Measurements from ENCODE around the gene MST1. TPM values are rescaled to one million over a fixed set of nuclear protein-coding genes. Genes with fewer than 3 reads are reported as not detected.

MST1 gene
- total and polyA plus RNA-seq, 2 donors, result 7.0 to 90.3 TPM

- H3K36me3 ChIP-seq (ENCODE audit: control insufficient read depth in 2 of 2, insufficient read depth in 2 of 2, low read length in 1 of 2), result peaks cover 31 to 48% of the 10 kb centered on the region in 2 donors
- peak within 1 kb of the TSS; percentile 60 to 66 for H3K4me3 ChIP-seq (ENCODE audit: low read length in 2 of 2)
- H3K9me3 ChIP-seq (ENCODE audit: control insufficient read depth in 2 of 2, insufficient read depth in 1 of 2, low read length in 1 of 2), result no peaks in the 10 kb centered on the region
- peak within 1 kb of the TSS; percentile 89 to 90 for H3K27ac ChIP-seq (ENCODE audit: low read depth in 1 of 2, low read length in 1 of 2)
- under 1% methylated on average over 50 of the region's 50 CpGs for WGBS
- peaks cover 13 to 34% of the 10 kb centered on the region in 2 donors for H3K4me1 ChIP-seq (ENCODE audit: control insufficient read depth in 2 of 2, insufficient read depth in 2 of 2, low read length in 2 of 2)
- DNase-seq (ENCODE audit: low read depth in 6 of 9, low spot score in 9 of 9), result peak in 8 of 9 donors; percentile 69 to 93 (median 84)
- H3K27me3 ChIP-seq (ENCODE audit: control insufficient read depth in 2 of 2, insufficient read depth in 1 of 2, low read length in 1 of 2), result peaks cover 0 to 6% of the 10 kb centered on the region in 2 donors
Observed at GRCh38 chr3:49719214-49719884, 30.1 kb upstream of the MST1 start, which contains the start of gene AMIGO3. TSS of gene AMIGO3 (minus strand) at chr3:49719684. CDS start at chr3:49719465, 219 bp downstream.

DNA sequence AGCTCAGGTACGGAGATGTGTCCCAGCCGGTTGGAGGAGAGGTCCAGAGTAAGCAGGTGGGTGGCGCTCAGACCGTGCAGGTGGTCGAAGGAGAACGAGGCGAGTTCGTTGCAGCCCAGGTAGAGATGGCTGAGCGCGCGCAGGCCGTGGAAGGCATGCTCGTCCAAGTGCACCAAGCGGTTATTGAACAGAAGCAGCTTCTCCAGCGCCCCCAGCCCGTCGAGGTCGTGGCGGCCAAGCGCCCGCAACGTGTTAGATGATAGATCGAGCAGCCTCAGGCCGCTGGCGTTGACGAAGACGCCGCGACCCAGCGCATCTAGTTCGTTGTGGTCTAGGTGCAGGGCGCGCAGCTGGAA lies 29.6 kb upstream of the MST1 start:
- no peak for DNase-seq (ENCODE audit: low read depth in 6 of 9, low spot score in 9 of 9)
- Histone ChIP-seq H3K9me3 (ENCODE audit: control insufficient read depth in 2 of 2, insufficient read depth in 1 of 2, low read length in 1 of 2) (no peaks in the 10 kb centered on the region), H3K27ac (ENCODE audit: low read depth in 1 of 2, low read length in 1 of 2) (peak overlapping the region in 1 of 2 donors; percentile 90), H3K27me3 (ENCODE audit: control insufficient read depth in 2 of 2, insufficient read depth in 1 of 2, low read length in 1 of 2) (peaks cover 0 to 6% of the 10 kb centered on the region in 2 donors), H3K4me3 (ENCODE audit: low read length in 2 of 2) (peak overlapping the region; percentile 60 to 66), H3K4me1 (ENCODE audit: control insufficient read depth in 2 of 2, insufficient read depth in 2 of 2, low read length in 2 of 2) (peaks cover 11 to 34% of the 10 kb centered on the region in 2 donors), H3K36me3 (ENCODE audit: control insufficient read depth in 2 of 2, insufficient read depth in 2 of 2, low read length in 1 of 2) (peaks cover 31 to 49% of the 10 kb centered on the region in 2 donors)
- WGBS, result 13% methylated on average over 33 of the region's 33 CpGs

DNA sequence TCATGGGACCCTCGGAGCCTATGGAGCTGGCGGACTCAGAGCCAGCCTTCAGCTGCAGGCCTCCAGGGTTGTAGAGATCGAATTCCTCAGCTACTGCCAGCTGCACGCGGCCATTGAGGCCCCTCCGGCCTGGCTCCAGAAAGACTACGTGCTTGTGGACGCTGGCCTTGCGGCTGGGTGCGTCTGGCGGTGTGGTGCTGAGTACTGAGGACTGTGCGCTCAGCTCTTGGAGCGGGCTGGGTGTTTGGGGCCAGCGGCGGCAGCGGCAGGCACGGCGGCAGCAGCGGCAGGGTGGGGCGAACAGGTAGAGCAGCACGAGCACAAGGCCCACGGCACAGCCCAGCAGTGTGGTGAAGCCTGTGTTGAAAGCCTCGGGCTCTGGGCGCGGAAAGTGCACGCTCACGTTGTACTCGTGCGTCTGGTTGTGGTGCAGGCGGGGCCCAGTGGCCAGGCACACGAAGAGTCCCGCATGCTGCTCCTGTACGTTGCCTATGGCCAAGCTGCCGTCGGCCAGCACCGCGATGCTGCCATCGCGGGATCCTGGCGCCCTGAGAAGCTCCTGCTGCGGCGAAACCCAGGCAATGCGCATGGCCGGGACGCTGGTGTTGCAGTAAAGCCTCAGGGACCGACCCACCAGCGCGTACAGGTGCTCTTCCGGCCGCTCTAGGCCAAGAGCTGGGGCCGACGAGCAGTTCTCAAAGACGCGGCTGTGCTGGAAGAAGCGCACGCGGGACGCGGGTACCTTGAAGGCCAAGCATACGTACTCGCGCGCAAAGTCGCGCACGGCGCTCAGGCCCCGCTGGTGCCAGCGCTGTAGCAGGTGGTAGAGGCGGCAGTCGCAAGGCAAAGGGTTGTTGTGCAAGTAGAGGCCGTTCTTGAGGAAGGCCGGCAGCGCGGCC lies 28.9 kb upstream of the MST1 start:
- H3K36me3 ChIP-seq (ENCODE audit: control insufficient read depth in 2 of 2, insufficient read depth in 2 of 2, low read length in 1 of 2), result peaks cover 31 to 49% of the 10 kb centered on the region in 2 donors
- H3K4me1 ChIP-seq (ENCODE audit: control insufficient read depth in 2 of 2, insufficient read depth in 2 of 2, low read length in 2 of 2), result peaks cover 14 to 38% of the 10 kb centered on the region in 2 donors
- H3K27me3 ChIP-seq (ENCODE audit: control insufficient read depth in 2 of 2, insufficient read depth in 1 of 2, low read length in 1 of 2), result peaks cover 0 to 6% of the 10 kb centered on the region in 2 donors
- peak overlapping the region; percentile 60 to 66 for H3K4me3 ChIP-seq (ENCODE audit: low read length in 2 of 2)
- no peak overlapping the region for H3K27ac ChIP-seq (ENCODE audit: low read depth in 1 of 2, low read length in 1 of 2)
- H3K9me3 ChIP-seq (ENCODE audit: control insufficient read depth in 2 of 2, insufficient read depth in 1 of 2, low read length in 1 of 2), result no peaks in the 10 kb centered on the region
- peak in 1 of 9 donors; percentile 23 for DNase-seq (ENCODE audit: low read depth in 6 of 9, low spot score in 9 of 9)
- 84% methylated on average over 75 of the region's 75 CpGs for WGBS

- H3K27ac ChIP-seq (ENCODE audit: low read depth in 1 of 2, low read length in 1 of 2), result no peak overlapping the region
- H3K36me3 ChIP-seq (ENCODE audit: control insufficient read depth in 2 of 2, insufficient read depth in 2 of 2, low read length in 1 of 2), result peaks cover 29 to 41% of the 10 kb centered on the region in 2 donors
- H3K27me3 ChIP-seq (ENCODE audit: control insufficient read depth in 2 of 2, insufficient read depth in 1 of 2, low read length in 1 of 2), result peaks cover 0 to 6% of the 10 kb centered on the region in 2 donors
- H3K9me3 ChIP-seq (ENCODE audit: control insufficient read depth in 2 of 2, insufficient read depth in 1 of 2, low read length in 1 of 2), result no peaks in the 10 kb centered on the region
- DNase-seq (ENCODE audit: low read depth in 6 of 9, low spot score in 9 of 9), result no peak
- no peak overlapping the region for H3K4me3 ChIP-seq (ENCODE audit: low read length in 2 of 2)
- WGBS, result 96% methylated on average over 14 of the region's 14 CpGs
- H3K4me1 ChIP-seq (ENCODE audit: control insufficient read depth in 2 of 2, insufficient read depth in 2 of 2, low read length in 2 of 2), result peaks cover 14 to 38% of the 10 kb centered on the region in 2 donors
Observed at GRCh38 chr3:49717211-49717958, 28.1 kb upstream of the MST1 start.

GRCh38 chr3:49716691-49717210 lies 27.5 kb upstream of the MST1 start:
- no peak overlapping the region for H3K27ac ChIP-seq (ENCODE audit: low read depth in 1 of 2, low read length in 1 of 2)
- H3K4me3 ChIP-seq (ENCODE audit: low read length in 2 of 2), result no peak overlapping the region
- H3K27me3 ChIP-seq (ENCODE audit: control insufficient read depth in 2 of 2, insufficient read depth in 1 of 2, low read length in 1 of 2), result peaks cover 0 to 6% of the 10 kb centered on the region in 2 donors
- H3K4me1 ChIP-seq (ENCODE audit: control insufficient read depth in 2 of 2, insufficient read depth in 2 of 2, low read length in 2 of 2), result peaks cover 16 to 43% of the 10 kb centered on the region in 2 donors
- DNase-seq (ENCODE audit: low read depth in 6 of 9, low spot score in 9 of 9), result no peak
- 94% methylated on average over 16 of the region's 16 CpGs for WGBS
- H3K36me3 ChIP-seq (ENCODE audit: control insufficient read depth in 2 of 2, insufficient read depth in 2 of 2, low read length in 1 of 2), result peaks cover 23 to 35% of the 10 kb centered on the region in 2 donors
- H3K9me3 ChIP-seq (ENCODE audit: control insufficient read depth in 2 of 2, insufficient read depth in 1 of 2, low read length in 1 of 2), result no peaks in the 10 kb centered on the region

DNA sequence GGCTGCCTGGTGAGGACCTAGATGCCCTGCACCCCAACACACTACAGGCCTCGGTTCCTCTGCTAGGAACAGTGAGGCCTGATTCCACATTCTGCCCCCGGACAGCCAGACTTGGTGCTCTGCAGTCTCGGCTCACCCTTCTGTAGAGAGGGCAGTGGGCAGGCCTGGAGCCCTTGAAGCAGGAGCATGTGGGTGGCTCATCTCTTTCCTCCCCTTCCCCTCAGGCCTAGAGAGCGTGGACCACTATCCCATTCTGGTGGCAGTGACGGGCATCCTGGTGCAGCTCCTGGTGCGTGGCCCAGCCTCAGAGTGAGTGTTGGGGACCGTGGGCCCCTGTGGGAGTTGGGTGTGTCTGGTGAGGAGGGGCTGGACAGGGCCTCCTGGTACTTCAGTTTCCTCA lies 26.9 kb upstream of the MST1 start:
- H3K36me3 ChIP-seq (ENCODE audit: control insufficient read depth in 2 of 2, insufficient read depth in 2 of 2, low read length in 1 of 2), result peaks cover 17 to 29% of the 10 kb centered on the region in 2 donors
- DNase-seq (ENCODE audit: low read depth in 6 of 9, low spot score in 9 of 9), result no peak
- peaks cover 0 to 6% of the 10 kb centered on the region in 2 donors for H3K27me3 ChIP-seq (ENCODE audit: control insufficient read depth in 2 of 2, insufficient read depth in 1 of 2, low read length in 1 of 2)
- H3K9me3 ChIP-seq (ENCODE audit: control insufficient read depth in 2 of 2, insufficient read depth in 1 of 2, low read length in 1 of 2), result no peaks in the 10 kb centered on the region
- peaks cover 22 to 49% of the 10 kb centered on the region in 2 donors for H3K4me1 ChIP-seq (ENCODE audit: control insufficient read depth in 2 of 2, insufficient read depth in 2 of 2, low read length in 2 of 2)
- 97% methylated on average over 7 of the region's 7 CpGs for WGBS
- no peak overlapping the region for H3K4me3 ChIP-seq (ENCODE audit: low read length in 2 of 2)
- H3K27ac ChIP-seq (ENCODE audit: low read depth in 1 of 2, low read length in 1 of 2), result no peak overlapping the region

- H3K36me3 ChIP-seq (ENCODE audit: control insufficient read depth in 2 of 2, insufficient read depth in 2 of 2, low read length in 1 of 2), result peaks cover 12 to 24% of the 10 kb centered on the region in 2 donors
- DNase-seq (ENCODE audit: low read depth in 6 of 9, low spot score in 9 of 9), result no peak
- H3K27me3 ChIP-seq (ENCODE audit: control insufficient read depth in 2 of 2, insufficient read depth in 1 of 2, low read length in 1 of 2), result peaks cover 0 to 6% of the 10 kb centered on the region in 2 donors
- no peaks in the 10 kb centered on the region for H3K9me3 ChIP-seq (ENCODE audit: control insufficient read depth in 2 of 2, insufficient read depth in 1 of 2, low read length in 1 of 2)
- WGBS, result 99% methylated on average over 13 of the region's 13 CpGs
- peaks cover 24 to 53% of the 10 kb centered on the region in 2 donors for H3K4me1 ChIP-seq (ENCODE audit: control insufficient read depth in 2 of 2, insufficient read depth in 2 of 2, low read length in 2 of 2)
- no peak overlapping the region for H3K4me3 ChIP-seq (ENCODE audit: low read length in 2 of 2)
- H3K27ac ChIP-seq (ENCODE audit: low read depth in 1 of 2, low read length in 1 of 2), result no peak overlapping the region
Observed at GRCh38 chr3:49715611-49716121, 26.4 kb upstream of the MST1 start.

- Histone ChIP-seq H3K27me3 (ENCODE audit: control insufficient read depth in 2 of 2, insufficient read depth in 1 of 2, low read length in 1 of 2) (peaks cover 0 to 6% of the 10 kb centered on the region in 2 donors), H3K27ac (ENCODE audit: low read depth in 1 of 2, low read length in 1 of 2) (no peak overlapping the region), H3K4me1 (ENCODE audit: control insufficient read depth in 2 of 2, insufficient read depth in 2 of 2, low read length in 2 of 2) (peaks cover 24 to 51% of the 10 kb centered on the region in 2 donors), H3K4me3 (ENCODE audit: low read length in 2 of 2) (no peak overlapping the region), H3K36me3 (ENCODE audit: control insufficient read depth in 2 of 2, insufficient read depth in 2 of 2, low read length in 1 of 2) (peaks cover 11 to 20% of the 10 kb centered on the region in 2 donors), H3K9me3 (ENCODE audit: control insufficient read depth in 2 of 2, insufficient read depth in 1 of 2, low read length in 1 of 2) (no peaks in the 10 kb centered on the region)
- 94% methylated on average over 13 of the region's 13 CpGs for WGBS
- DNase-seq (ENCODE audit: low read depth in 6 of 9, low spot score in 9 of 9), result no peak
Observed at GRCh38 chr3:49714728-49715550, 25.7 kb upstream of the MST1 start.
